OCI-LY1 (cell line): Measurements from ENCODE around the gene METTL4.

ENCODE experiments used
- H2AFZ ChIP-seq: fragments of 200-600 bp; sonication (generic), shearing (Covaris generic); 2 replicates; pipeline ENCODE4 v1.6.0; 2014; ENCODE audit warnings: antibody characterized with exemption, mild to moderate bottlenecking, low read length
- H3F3A ChIP-seq: fragments of 200-600 bp; sonication (generic), shearing (Covaris generic); 2 replicates; pipeline ENCODE4 v1.6.0; 2014; ENCODE audit warnings: mild to moderate bottlenecking, antibody characterized with exemption, low read length, moderate library complexity; ENCODE audit not compliant: insufficient read depth
- H3K27ac ChIP-seq: fragments of 200-600 bp; sonication (generic); 2 replicates; pipeline ENCODE4 v1.5.1; 2014; ENCODE audit warnings: low read length, mixed run types, mild to moderate bottlenecking, low read depth; ENCODE audit not compliant: poor library complexity, severe bottlenecking
- H3K27me3 ChIP-seq: fragments of 200-600 bp; sonication (generic); 2 replicates; pipeline ENCODE4 v1.6.0; 2014; ENCODE audit warnings: antibody characterized with exemption, mild to moderate bottlenecking, low read length, moderate library complexity; ENCODE audit not compliant: insufficient read depth
- H3K36me3 ChIP-seq: fragments of 200-600 bp; sonication (generic); 2 replicates; pipeline ENCODE4 v1.6.1; 2014; ENCODE audit warnings: mild to moderate bottlenecking, antibody characterized with exemption, low read length, moderate library complexity, mixed read lengths; ENCODE audit not compliant: insufficient read depth
- H3K4me1 ChIP-seq: fragments of 200-600 bp; sonication (generic); 2 replicates; pipeline ENCODE4 v1.5.1; 2014; ENCODE audit warnings: mild to moderate bottlenecking, low read length, moderate library complexity; ENCODE audit not compliant: insufficient read depth, severe bottlenecking
- H3K4me2 ChIP-seq: fragments of 200-600 bp; sonication (generic), shearing (Covaris generic); 2 replicates; pipeline ENCODE4 v1.6.1; 2014; ENCODE audit warnings: low read length
- H3K4me3 ChIP-seq: fragments of 200-600 bp; sonication (generic); 2 replicates; pipeline ENCODE4 v1.5.1; 2014; ENCODE audit warnings: low read length, low read depth, mild to moderate bottlenecking, mixed read lengths; ENCODE audit not compliant: poor library complexity, severe bottlenecking
- H3K79me2 ChIP-seq: fragments of 200-600 bp; shearing (Covaris generic); 2 replicates; pipeline ENCODE4 v1.6.1; 2016; ENCODE audit warnings: mixed run types, low read length, mixed read lengths; ENCODE audit not compliant: insufficient read depth
- H3K9ac ChIP-seq: fragments of 200-600 bp; sonication (generic), shearing (Covaris generic); 2 replicates; pipeline ENCODE4 v1.6.1; 2014; ENCODE audit warnings: mild to moderate bottlenecking, low read length, mixed read lengths
- H3K9me2 ChIP-seq: fragments of 200-600 bp; sonication (generic), shearing (Covaris generic); 2 replicates; pipeline ENCODE4 v1.6.1; 2014; ENCODE audit warnings: low read depth, mild to moderate bottlenecking, low read length, mixed read lengths
- H3K9me3 ChIP-seq: fragments of 200-600 bp; shearing (Covaris generic); 2 replicates; pipeline ENCODE4 v1.6.1; 2014; ENCODE audit warnings: low read length, mixed read lengths
- H4K20me1 ChIP-seq: fragments of 200-600 bp; sonication (generic), shearing (Covaris generic); 2 replicates; pipeline ENCODE4 v1.6.0; 2016; ENCODE audit warnings: mild to moderate bottlenecking, low read length; ENCODE audit not compliant: insufficient read depth
- EZH2 ChIP-seq: fragments of 200-600 bp; sonication (generic), shearing (Covaris generic); IDR thresholded peaks from 2 replicates; pipeline ENCODE4 v1.8.0; 2017; ENCODE audit warnings: borderline replicate concordance, mixed run types, mild to moderate bottlenecking, antibody characterized with exemption, low read length, moderate library complexity, mixed read lengths
- TF ChIP-seq, protein P1 (sequence below): fragments of 200-600 bp; sonication (generic), shearing (Covaris generic); IDR thresholded peaks from 2 replicates; pipeline ENCODE4 v1.5.1; 2017; ENCODE audit warnings: mild to moderate bottlenecking, antibody characterized with exemption, low read length, moderate library complexity, mixed read lengths

METTL4 gene

GRCh38 chr18:2606335-2606734 lies 35.0 kb upstream of the METTL4 start:
- H3K36me3 ChIP-seq = peaks cover 66% of the 10 kb centered on the region
- peaks cover 8% of the 10 kb centered on the region for H3K4me1 ChIP-seq
- H3K9me3 ChIP-seq = no peaks in the 10 kb centered on the region
- H3K9ac ChIP-seq = no peak overlapping the region
- no peak overlapping the region for H3K4me2 ChIP-seq
- H4K20me1 ChIP-seq = no peaks in the 10 kb centered on the region
- no peak overlapping the region for H3K27ac ChIP-seq
- H3F3A ChIP-seq = no peaks in the 10 kb centered on the region
- H3K79me2 ChIP-seq = no peaks in the 10 kb centered on the region
- H3K27me3 ChIP-seq = no peaks in the 10 kb centered on the region
- no peaks in the 10 kb centered on the region for H3K9me2 ChIP-seq
- no peak overlapping the region for H2AFZ ChIP-seq
- H3K4me3 ChIP-seq = no peak overlapping the region
- TF ChIP-seq EZH2 = no peak
- TF ChIP-seq, protein P1, sequence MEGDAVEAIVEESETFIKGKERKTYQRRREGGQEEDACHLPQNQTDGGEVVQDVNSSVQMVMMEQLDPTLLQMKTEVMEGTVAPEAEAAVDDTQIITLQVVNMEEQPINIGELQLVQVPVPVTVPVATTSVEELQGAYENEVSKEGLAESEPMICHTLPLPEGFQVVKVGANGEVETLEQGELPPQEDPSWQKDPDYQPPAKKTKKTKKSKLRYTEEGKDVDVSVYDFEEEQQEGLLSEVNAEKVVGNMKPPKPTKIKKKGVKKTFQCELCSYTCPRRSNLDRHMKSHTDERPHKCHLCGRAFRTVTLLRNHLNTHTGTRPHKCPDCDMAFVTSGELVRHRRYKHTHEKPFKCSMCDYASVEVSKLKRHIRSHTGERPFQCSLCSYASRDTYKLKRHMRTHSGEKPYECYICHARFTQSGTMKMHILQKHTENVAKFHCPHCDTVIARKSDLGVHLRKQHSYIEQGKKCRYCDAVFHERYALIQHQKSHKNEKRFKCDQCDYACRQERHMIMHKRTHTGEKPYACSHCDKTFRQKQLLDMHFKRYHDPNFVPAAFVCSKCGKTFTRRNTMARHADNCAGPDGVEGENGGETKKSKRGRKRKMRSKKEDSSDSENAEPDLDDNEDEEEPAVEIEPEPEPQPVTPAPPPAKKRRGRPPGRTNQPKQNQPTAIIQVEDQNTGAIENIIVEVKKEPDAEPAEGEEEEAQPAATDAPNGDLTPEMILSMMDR = no peak

- Histone ChIP-seq H3K4me2 (no peak overlapping the region), H3K79me2 (no peaks in the 10 kb centered on the region), H3K27ac (no peak overlapping the region), H4K20me1 (no peaks in the 10 kb centered on the region), H3K9ac (no peak overlapping the region), H3K9me2 (no peaks in the 10 kb centered on the region), H3K27me3 (no peaks in the 10 kb centered on the region), H2AFZ (no peak overlapping the region), H3F3A (no peaks in the 10 kb centered on the region), H3K4me3 (no peak overlapping the region), H3K4me1 (peaks cover 8% of the 10 kb centered on the region), H3K9me3 (no peaks in the 10 kb centered on the region), H3K36me3 (peaks cover 63% of the 10 kb centered on the region)
- TF ChIP-seq, protein P1 = no peak
These were observed 31.5 kb upstream of the METTL4 start for GRCh38 chr18:2602844-2603243.

- Histone ChIP-seq H3K9me2 (no peaks in the 10 kb centered on the region), H3K4me3 (no peak overlapping the region), H3K79me2 (no peaks in the 10 kb centered on the region), H3K36me3 (peaks cover 66% of the 10 kb centered on the region), H3K27ac (no peak overlapping the region), H3K9me3 (no peaks in the 10 kb centered on the region), H2AFZ (no peak overlapping the region), H3K27me3 (no peaks in the 10 kb centered on the region), H4K20me1 (no peaks in the 10 kb centered on the region), H3K4me1 (no peaks in the 10 kb centered on the region), H3K4me2 (no peak overlapping the region), H3F3A (no peaks in the 10 kb centered on the region), H3K9ac (no peak overlapping the region)
- TF ChIP-seq EZH2 = no peak
These were observed 26.3 kb upstream of the METTL4 start for GRCh38 chr18:2597639-2598038.

GRCh38 chr18:2590303-2590702 lies 19.0 kb upstream of the METTL4 start:
- H3K9me3 ChIP-seq = no peaks in the 10 kb centered on the region
- no peak overlapping the region for H3K4me3 ChIP-seq
- H3K79me2 ChIP-seq = no peaks in the 10 kb centered on the region
- TF ChIP-seq, protein P1 = no peak
- no peak for TF ChIP-seq EZH2
- H3K4me2 ChIP-seq = no peak overlapping the region
- no peaks in the 10 kb centered on the region for H3K4me1 ChIP-seq
- no peaks in the 10 kb centered on the region for H4K20me1 ChIP-seq
- H3K36me3 ChIP-seq = peaks cover 84% of the 10 kb centered on the region
- no peaks in the 10 kb centered on the region for H3K9me2 ChIP-seq
- no peak overlapping the region for H3K9ac ChIP-seq
- H3F3A ChIP-seq = no peaks in the 10 kb centered on the region
- no peak overlapping the region for H2AFZ ChIP-seq
- H3K27me3 ChIP-seq = no peaks in the 10 kb centered on the region
- H3K27ac ChIP-seq = no peak overlapping the region
